Measurements from ENCODE around the gene EPHX1.
A peak's percentile ranks its signal among the peaks of the same experiment; 100 is the strongest.

Gene EPHX1

DNA sequence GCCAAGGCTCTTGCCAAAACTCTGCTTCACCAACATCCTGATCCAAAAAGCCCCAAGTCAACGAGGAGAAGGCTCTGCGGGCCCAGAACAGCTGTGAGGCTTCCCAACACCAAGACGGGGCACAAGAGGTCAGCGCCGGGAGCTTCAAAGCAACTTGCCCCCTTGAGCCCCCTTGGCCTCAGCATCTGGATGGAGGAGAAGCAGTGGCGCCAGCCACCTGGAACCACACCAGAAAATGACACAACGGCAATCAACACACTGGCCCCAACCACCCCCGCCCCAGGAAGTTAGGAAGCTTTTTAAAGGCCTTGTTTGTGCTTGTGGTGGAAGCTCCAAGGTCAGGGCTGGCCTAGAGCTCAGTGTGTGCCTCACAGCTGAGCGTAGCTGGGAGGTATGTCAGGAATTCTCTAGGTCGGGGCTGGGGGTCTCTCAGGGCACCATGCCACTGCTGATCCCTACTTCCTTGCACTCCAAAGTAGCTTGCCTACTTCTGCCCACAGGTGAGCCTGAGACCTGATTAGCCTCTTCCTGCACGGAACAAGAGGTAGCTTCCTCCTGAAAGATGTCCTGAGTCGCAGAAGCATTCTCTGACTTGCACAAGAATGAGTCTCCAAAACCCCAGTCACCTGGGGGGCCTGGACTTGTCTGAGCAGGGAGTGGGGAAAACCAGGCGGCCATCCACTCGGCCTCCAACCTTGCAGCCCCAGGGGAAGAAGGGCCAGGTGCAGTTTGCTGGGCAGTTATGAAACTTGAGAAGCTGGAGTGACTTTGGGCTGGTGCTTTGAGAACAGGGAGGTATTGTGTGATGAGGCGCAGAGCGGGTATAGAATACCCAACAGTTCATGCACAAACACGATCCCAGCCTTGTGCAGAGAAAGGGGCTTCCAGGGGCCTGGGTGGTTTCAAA, 42.0 kb upstream of the EPHX1 start:
- TF ChIP-seq, protein P1, sequence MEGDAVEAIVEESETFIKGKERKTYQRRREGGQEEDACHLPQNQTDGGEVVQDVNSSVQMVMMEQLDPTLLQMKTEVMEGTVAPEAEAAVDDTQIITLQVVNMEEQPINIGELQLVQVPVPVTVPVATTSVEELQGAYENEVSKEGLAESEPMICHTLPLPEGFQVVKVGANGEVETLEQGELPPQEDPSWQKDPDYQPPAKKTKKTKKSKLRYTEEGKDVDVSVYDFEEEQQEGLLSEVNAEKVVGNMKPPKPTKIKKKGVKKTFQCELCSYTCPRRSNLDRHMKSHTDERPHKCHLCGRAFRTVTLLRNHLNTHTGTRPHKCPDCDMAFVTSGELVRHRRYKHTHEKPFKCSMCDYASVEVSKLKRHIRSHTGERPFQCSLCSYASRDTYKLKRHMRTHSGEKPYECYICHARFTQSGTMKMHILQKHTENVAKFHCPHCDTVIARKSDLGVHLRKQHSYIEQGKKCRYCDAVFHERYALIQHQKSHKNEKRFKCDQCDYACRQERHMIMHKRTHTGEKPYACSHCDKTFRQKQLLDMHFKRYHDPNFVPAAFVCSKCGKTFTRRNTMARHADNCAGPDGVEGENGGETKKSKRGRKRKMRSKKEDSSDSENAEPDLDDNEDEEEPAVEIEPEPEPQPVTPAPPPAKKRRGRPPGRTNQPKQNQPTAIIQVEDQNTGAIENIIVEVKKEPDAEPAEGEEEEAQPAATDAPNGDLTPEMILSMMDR (IDR thresholded peaks at IDR 0.05): no peak

DNA sequence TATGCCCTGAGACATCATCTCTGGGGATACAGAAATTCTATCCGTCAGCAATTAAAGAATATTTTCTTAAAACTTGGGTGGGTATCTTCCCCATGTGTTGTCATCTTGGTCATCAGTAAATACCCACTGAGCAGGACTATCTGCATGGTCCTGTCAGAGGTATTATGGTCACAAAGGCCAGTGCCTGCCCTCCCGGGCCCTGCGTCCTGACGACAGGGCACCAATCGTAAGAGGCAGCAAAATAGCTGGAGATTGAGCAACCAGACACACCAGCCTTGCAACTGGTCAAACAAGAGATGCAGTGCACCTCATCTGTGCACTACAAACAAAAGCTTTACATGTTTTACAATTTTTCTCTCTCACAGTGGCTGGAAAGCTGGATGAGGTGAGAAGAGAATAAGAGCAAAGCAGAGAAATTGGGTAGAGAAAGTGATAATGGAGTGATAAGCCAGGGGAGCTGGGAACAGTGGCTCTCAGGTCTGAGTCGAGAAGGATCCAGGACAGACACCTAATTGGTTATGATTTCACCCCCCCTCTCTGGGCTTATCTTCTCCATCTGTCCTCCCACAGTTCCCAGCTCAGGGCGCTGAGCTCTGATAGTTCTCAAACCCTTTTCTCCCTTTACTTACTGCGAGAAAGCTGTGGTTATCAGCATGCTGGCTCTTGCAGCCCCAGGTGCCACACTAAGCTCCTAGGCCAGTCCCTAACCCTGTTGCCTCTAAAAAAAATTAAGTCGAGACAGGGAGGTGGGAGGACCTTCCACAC, 41.1 kb upstream of the EPHX1 start:
- TF ChIP-seq, protein P1 (IDR thresholded peaks at IDR 0.05): no peak

DNA sequence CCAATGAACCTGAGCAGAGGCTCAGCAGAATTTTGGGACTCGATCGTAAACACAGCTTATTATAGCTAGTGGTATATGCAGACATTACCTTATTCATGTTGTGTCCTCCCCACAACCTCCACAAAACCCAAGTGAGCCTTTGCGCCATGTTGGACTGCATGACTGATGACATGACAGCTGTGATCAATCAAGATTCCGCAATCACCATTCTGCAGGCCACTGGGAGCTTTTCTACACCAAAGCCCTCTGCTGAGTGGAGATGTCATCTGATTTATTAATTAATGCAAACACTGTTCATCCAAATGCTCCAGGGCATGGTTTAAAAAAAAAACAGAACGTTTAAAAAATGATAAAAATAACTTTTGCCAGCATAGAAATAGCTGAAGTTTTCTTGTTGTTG, 40.2 kb upstream of the EPHX1 start:
- TF ChIP-seq, protein P1 (IDR thresholded peaks at IDR 0.05): no peak

DNA sequence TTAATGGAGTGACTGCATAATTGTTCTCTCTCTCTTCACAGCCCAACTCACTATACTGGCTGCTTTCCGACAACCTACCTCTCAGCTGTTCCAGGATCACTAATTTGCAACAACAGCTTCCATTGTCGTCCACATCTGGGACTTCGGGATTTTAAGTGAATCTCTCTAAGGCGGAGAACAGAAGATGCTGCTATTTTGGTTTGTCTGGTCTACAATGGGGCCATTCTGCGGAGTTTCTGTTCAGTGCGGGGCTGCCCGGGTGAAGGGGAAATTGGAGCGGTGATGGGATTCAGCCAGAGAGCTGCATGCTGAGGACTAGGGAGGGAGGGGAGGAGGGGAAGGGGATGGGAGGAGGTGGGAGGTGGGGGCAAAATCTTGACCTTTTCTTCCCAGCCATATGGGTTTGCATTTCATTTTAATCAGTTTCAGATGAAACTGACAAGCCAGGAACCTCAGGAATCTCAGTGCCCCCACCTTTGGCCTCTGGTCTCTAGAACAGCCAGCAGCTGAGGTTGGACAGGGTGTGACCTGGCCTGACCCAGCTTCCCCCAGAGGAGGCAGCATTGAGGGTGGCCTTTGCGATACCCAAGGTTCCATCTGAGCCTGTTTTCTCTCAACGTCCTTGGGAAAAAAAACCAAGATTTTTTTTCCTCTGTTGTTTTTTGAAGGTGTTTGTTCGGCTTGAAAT, 39.2 kb upstream of the EPHX1 start:
- TF ChIP-seq, protein P1 (IDR thresholded peaks at IDR 0.05): no peak

DNA sequence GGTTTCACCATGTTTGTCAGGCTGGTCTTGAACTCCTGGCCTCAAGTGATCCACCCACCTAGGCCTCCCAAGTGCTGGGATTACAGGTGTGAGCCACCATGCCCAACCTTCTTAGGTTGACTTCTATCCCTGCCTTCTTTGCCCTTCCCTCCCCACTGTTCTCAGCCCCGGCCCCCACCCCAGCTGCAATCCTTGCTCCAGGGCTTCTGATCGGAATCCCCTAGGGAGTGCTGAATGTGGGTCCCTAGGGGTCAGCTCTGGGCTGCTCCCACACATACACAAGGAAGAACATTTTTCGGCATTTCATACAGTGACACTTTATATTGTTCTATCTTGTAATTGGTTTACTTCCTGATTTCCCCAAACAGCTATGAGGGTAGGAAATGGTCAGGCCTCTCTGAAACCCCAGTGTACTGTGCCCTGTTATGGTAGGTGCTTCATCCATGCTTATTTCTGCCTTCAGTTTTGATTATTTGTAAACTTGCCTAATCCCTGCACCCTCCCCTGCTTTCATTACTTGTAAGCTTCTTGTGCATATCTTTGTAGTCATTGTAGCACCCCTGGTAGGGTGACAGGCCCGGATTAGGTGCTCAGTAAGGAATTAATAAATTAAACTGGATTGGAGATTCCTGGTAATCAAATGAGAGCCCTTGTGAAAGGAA, 38.1 kb upstream of the EPHX1 start:
- TF ChIP-seq, protein P1 (IDR thresholded peaks at IDR 0.05): no peak

DNA sequence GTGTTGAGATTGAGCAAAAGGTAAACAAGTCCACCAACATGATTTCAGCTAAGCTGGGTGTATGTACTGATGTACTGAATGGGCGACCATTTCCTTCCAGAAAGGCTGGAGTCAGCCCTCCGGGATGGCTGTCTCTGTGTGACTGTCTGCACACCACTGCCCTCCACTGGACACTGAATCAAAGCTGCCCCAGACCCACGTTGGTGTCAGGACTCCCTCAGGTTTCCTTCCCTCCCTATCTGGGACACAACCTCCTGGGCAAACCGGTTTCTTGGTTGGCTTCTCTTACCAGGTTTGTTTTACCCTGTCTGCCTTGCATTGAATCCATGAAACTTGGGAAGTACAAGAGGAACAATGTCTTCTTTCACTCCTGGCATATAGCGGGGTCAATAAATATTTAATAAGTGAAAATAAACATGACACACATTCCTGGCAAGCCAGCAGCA, 37.6 kb upstream of the EPHX1 start:
- TF ChIP-seq, protein P1 (IDR thresholded peaks at IDR 0.05): peak; percentile 99

DNA sequence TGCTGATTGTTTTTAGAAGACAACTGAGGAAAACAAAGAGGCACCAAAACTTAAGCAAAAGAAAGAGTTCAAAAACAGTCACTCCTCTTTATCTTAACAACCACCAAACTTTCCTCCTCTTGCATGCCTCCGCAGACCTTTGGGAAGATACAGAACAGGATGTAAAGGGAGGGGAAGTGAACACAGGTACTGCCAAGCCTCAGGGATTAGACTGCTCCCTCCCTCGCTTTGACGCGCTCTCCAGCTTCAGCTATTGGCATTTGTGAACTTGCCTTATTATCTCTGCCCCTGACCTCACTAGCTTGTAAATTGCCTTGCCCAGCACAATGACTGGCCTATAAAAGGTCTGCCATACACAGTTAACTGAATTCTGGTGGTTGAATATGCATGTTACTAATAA, 37.1 kb upstream of the EPHX1 start:
- TF ChIP-seq, protein P1 (IDR thresholded peaks at IDR 0.05): no peak

All from LNCAP (cell line).